Muscle of leg (tissue), 11 donors: Measurements from ENCODE around the gene SLC34A3. TPM values are rescaled to one million over a fixed set of nuclear protein-coding genes. Genes with fewer than 3 reads are reported as not detected.

Experiments
- DNase-seq: peaks from one replicate; pipeline ENCODE4 v3.0.0; 2013
- H3K27ac ChIP-seq: one replicate; pipeline ENCODE4 v1.5.1; 2013; ENCODE audit warnings: mild to moderate bottlenecking, low read length, control low read depth
- H3K27me3 ChIP-seq: one replicate; pipeline ENCODE4 v1.6.1; 2013; ENCODE audit warnings: low read length; ENCODE audit not compliant: control insufficient read depth, insufficient read depth
- H3K36me3 ChIP-seq: one replicate; pipeline ENCODE4 v1.6.1; 2013; ENCODE audit warnings: low read length; ENCODE audit not compliant: control insufficient read depth, insufficient read depth
- H3K4me1 ChIP-seq: one replicate; pipeline ENCODE4 v1.6.1; 2013; ENCODE audit warnings: low read length; ENCODE audit not compliant: control insufficient read depth, insufficient read depth
- H3K4me3 ChIP-seq: one replicate; pipeline ENCODE4 v1.5.1; 2013; ENCODE audit warnings: low read length, control low read depth
- H3K9me3 ChIP-seq: replicated peaks from 2 replicates; pipeline ENCODE4 v1.6.1; 2013; ENCODE audit warnings: low read depth, low read length; ENCODE audit not compliant: control insufficient read depth
- WGBS: methylation state at CpG from one replicate; pipeline ENCODE4 v1.1.5; 2013; ENCODE audit warnings: missing lambda C conversion rate; ENCODE audit not compliant: insufficient coverage; 5-methylcytosine and 5-hydroxymethylcytosine counted together
- polyA plus RNA-seq, 8 donors: library from polyadenylated mRNA; unstranded; fragments of 120-200 nt; gene quantifications; one replicate each; pipeline versions ENCODE4 v1.2.1 to v1.2.3, GENCODE V29; 2013; ENCODE audit warnings: inconsistent platforms in 1 of 8, low replicate concordance in 1 of 8; ENCODE audit not compliant: insufficient read length in 8 of 8, insufficient read depth in 1 of 8
- total RNA-seq: library from RNA; stranded (reverse); fragments of 120-200 nt; gene quantifications from one replicate; pipeline ENCODE4 v1.2.4, GENCODE V29; 2013

SLC34A3 gene
- total and polyA plus RNA-seq, 9 donors, result 0.04 to 3.6 (median 1.3) TPM

DNA sequence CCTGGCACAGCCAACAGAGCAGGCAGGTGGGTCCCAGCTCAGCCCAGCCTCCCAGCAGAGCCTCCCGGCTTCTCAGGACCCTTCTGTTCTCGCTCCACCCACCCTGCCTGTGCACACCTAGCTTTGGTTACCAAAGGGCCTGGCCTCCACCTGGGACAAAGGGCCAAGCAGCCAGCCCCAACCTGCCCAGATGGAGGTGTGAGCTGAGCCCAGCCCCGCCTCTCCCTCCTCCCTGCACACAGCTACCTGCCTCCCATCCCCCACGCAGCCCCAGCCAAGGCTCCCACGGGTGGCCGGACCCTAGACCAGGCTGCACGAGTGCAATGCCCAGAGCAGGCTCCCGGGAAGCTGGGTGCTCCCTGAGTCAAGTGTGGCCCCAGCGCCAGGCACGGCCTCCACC lies 35.8 kb upstream of the SLC34A3 start:
- peaks cover 30% of the 10 kb centered on the region for H3K36me3 ChIP-seq
- DNase-seq, result no peak
- H3K9me3 ChIP-seq, result no peaks in the 10 kb centered on the region
- H3K27me3 ChIP-seq, result no peaks in the 10 kb centered on the region
- no peak overlapping the region for H3K27ac ChIP-seq
- WGBS, result 77% methylated on average over 6 of the region's 10 CpGs
- peaks cover 52% of the 10 kb centered on the region for H3K4me1 ChIP-seq
- no peak overlapping the region for H3K4me3 ChIP-seq

- DNase-seq, result no peak
- Histone ChIP-seq H3K27me3 (no peaks in the 10 kb centered on the region), H3K9me3 (no peaks in the 10 kb centered on the region), H3K36me3 (peaks cover 22% of the 10 kb centered on the region), H3K4me1 (peaks cover 44% of the 10 kb centered on the region), H3K27ac (no peak overlapping the region), H3K4me3 (no peak overlapping the region)
- 78% methylated on average over 21 of the region's 21 CpGs for WGBS
These were observed 35.0 kb upstream of the SLC34A3 start for GRCh38 chr9:137195525-137196220.

DNA sequence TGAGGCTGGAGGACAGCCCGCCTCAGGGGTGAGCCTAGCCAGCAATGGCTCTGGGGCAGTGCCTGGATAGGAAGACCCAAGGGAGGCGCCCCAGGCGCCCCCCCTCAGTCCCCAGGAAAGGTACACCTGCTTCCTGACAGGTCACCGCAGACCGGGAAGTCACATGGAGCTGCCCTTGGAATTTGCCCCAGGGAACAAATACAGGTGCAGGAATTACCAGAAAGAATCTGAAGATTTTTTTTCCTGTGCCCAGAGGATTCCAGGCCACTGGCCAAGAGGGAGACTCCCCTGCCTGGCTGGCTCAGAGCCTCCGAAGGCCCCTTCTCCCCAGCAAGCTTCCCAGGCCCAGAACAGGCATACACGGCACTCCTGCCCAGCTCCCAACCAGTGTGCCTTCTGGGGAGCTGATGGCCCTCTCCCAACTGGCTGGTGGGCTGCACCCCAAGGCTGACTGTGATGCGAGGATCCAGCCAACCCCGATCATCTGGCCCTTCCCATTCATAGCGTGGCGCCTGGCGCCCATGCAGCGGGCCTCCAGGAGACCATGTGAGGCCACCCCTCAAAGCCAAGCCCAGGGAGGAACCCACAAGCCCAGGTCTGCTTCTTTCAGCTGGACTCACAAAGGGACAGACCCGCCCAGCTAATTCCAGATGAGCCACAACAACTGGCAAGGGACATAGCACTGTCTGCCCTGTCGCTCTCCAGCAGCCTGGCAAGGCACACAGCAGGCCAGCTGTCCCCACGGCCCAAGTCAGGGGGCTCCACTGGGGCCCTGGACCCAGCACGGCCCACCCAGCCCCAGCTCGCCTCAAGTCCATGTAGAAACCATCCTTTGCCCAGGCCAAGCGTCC lies 32.4 kb upstream of the SLC34A3 start:
- no peak for DNase-seq
- no peaks in the 10 kb centered on the region for H3K9me3 ChIP-seq
- H3K36me3 ChIP-seq, result no peaks in the 10 kb centered on the region
- peaks cover 48% of the 10 kb centered on the region for H3K4me1 ChIP-seq
- no peaks in the 10 kb centered on the region for H3K27me3 ChIP-seq
- H3K27ac ChIP-seq, result no peak overlapping the region
- 75% methylated on average over 15 of the region's 19 CpGs for WGBS
- H3K4me3 ChIP-seq, result no peak overlapping the region

DNA sequence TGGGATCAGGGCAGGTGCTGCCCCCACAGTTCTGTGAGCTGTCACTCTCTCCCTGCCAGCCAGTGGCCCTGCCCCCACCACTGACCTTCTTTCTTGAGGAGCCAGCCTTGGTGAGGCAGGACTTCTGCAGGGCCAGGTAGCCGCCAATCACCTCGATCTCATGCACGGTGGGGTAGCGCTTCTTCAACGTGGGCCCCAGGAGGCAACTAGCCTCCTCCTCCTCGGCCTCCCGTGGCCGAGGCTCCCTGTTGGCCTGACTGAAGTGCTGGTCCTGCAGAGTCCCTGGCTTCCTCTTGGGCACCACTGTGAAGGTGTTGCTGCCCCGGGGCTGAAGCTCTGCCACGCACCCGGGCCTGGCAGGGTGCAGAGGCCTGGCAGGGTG lies 31.8 kb upstream of the SLC34A3 start:
- Histone ChIP-seq H3K36me3 (peaks cover under 1% of the 10 kb centered on the region), H3K4me1 (peaks cover 53% of the 10 kb centered on the region), H3K4me3 (no peak overlapping the region), H3K27ac (no peak overlapping the region), H3K9me3 (no peaks in the 10 kb centered on the region), H3K27me3 (no peaks in the 10 kb centered on the region)
- WGBS, result 71% methylated on average over 10 of the region's 11 CpGs
- DNase-seq, result no peak

GRCh38 chr9:137199411-137200121 lies 31.1 kb upstream of the SLC34A3 start:
- no peaks in the 10 kb centered on the region for H3K9me3 ChIP-seq
- H3K27ac ChIP-seq, result no peak overlapping the region
- no peaks in the 10 kb centered on the region for H3K27me3 ChIP-seq
- H3K4me3 ChIP-seq, result peak overlapping the region; percentile 29
- H3K36me3 ChIP-seq, result peaks cover 3% of the 10 kb centered on the region
- 6% methylated on average over 48 of the region's 51 CpGs for WGBS
- peaks cover 55% of the 10 kb centered on the region for H3K4me1 ChIP-seq
- DNase-seq, result no peak

DNA sequence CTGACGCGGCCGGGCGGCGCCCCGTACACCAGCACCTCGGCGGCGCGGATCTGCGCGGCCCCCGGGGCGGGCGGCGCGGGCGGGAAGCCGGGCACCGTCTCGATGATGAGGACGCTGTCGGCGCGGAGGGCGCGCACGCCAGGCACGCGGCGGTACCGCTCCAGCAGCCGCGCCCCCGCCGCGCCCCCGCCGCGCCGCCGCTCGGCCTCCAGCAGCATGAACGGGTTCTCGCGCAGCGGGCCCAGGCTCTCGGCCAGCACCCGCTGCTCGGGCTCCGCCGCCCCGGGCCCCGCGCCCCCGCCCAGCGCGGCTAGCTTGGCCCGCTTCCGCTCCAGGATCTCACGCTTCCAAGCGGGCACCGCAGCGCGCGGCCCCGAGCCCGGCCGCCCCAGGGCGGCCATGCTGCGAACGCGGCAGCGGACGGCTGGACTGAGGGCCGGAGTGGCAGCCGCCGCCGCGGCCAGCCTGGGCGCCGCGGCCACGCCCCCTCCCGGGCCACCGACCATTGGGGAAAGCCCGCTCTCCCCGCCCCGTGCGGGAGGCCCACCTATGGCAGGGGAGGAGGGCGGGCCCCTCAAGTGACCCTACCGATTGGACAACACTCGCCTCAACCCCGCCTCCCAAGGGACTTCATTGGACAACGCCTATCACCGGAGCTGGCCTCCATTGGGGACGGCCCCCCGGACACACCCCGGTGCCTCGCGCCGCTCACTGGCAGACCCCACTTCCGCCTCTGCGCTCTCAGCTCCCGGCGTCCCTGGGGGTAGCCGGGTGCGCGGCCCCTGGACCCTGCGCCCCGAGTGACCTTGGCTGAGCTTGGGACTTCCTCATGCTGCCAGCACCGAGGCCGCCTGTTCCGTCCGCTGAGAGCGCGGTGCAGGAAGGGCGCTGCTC lies 30.1 kb upstream of the SLC34A3 start, which contains the start of gene TPRN:
Gene TPRN (minus strand): TSS at position 431 of the 894 bp plus-strand sequence. CDS start 30 bp downstream, at position 401.
- peaks cover 3% of the 10 kb centered on the region for H3K36me3 ChIP-seq
- no peaks in the 10 kb centered on the region for H3K9me3 ChIP-seq
- H3K4me1 ChIP-seq, result peaks cover 54% of the 10 kb centered on the region
- under 1% methylated on average over 116 of the region's 118 CpGs for WGBS
- H3K4me3 ChIP-seq, result peak within 1 kb of the TSS; percentile 74
- H3K27me3 ChIP-seq, result no peaks in the 10 kb centered on the region
- peak; percentile 99 for DNase-seq
- peak within 1 kb of the TSS; percentile 49 for H3K27ac ChIP-seq

GRCh38 chr9:137201205-137201868 lies 29.4 kb upstream of the SLC34A3 start:
- H3K4me3 ChIP-seq, result peak overlapping the region; percentile 74
- peaks cover 3% of the 10 kb centered on the region for H3K36me3 ChIP-seq
- no peaks in the 10 kb centered on the region for H3K27me3 ChIP-seq
- no peaks in the 10 kb centered on the region for H3K9me3 ChIP-seq
- 18% methylated on average over 22 of the region's 23 CpGs for WGBS
- H3K27ac ChIP-seq, result peak overlapping the region; percentile 49
- peaks cover 59% of the 10 kb centered on the region for H3K4me1 ChIP-seq
- no peak for DNase-seq

DNA sequence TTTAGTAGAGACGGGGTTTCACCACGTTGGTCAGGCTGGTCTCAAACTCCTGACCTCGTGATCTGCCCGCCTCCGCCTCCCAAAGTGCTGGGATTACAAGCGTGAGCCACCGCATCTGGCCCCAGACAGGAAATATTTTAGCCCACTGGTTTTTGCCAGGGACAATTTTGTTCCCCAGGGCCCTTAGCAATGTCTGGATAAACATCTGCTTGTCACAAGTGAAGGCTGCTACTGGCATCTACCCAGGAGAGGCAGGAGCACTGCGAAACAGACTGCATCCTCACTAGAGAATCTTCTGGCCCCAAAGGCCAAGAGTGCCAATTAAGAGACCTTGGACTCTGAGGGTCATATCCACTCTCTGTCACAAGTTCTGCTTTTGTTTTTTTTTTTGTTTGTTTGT lies 27.7 kb upstream of the SLC34A3 start:
- no peak overlapping the region for H3K4me3 ChIP-seq
- no peak overlapping the region for H3K27ac ChIP-seq
- no peaks in the 10 kb centered on the region for H3K27me3 ChIP-seq
- H3K9me3 ChIP-seq, result no peaks in the 10 kb centered on the region
- H3K4me1 ChIP-seq, result peaks cover 57% of the 10 kb centered on the region
- 70% methylated on average over 7 of the region's 8 CpGs for WGBS
- peaks cover 5% of the 10 kb centered on the region for H3K36me3 ChIP-seq
- no peak for DNase-seq

DNA sequence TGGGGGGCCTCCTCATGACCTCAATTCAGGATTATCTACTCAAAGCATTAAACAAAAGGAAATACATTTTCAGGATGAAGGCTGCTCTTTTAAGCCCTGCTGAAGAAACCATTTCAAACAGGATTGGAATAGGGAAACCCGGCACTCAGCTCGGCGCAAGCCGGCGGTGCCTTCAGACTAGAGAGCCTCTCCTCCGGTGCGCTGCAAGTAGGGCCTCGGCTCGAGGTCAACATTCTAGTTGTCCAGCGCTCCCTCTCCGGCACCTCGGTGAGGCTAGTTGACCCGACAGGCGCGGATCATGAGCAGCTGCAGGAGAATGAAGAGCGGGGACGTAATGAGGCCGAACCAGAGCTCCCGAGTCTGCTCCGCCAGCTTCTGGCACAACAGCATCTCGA lies 26.0 kb upstream of the SLC34A3 start:
- Histone ChIP-seq H3K27me3 (no peaks in the 10 kb centered on the region), H3K4me1 (peaks cover 40% of the 10 kb centered on the region), H3K27ac (peak overlapping the region; percentile 29), H3K4me3 (peak overlapping the region; percentile 94), H3K9me3 (no peaks in the 10 kb centered on the region), H3K36me3 (peaks cover 11% of the 10 kb centered on the region)
- no peak for DNase-seq
- WGBS, result 18% methylated on average over 21 of the region's 21 CpGs
